ACHN (cell line): ENCODE data around the gene FBXW8.
"Not testable (repeated sequence)": the region's sequence is repeated elsewhere in the genome, so short reads cannot be mapped to it uniquely, and the experiment has no call there.

ENCODE experiments used
- DNase-seq: peaks from one replicate; pipeline ENCODE4 v3.0.0-alpha.2; 2015
- in situ Hi-C: cut with HindIII; loops from 2 replicates; pipeline ENCODE4 v1.10.0; 2017; ENCODE audit warnings: low sequenced_read_pairs, low pct_ligation_motif_present, low pct_unique_long_range_greater_than_20kb

FBXW8 gene

GRCh38 chr12:117057626-117058025 lies 146.9 kb downstream of the FBXW8 start:
- in situ Hi-C loops, DNase-seq: not testable (repeated sequence)

DNA sequence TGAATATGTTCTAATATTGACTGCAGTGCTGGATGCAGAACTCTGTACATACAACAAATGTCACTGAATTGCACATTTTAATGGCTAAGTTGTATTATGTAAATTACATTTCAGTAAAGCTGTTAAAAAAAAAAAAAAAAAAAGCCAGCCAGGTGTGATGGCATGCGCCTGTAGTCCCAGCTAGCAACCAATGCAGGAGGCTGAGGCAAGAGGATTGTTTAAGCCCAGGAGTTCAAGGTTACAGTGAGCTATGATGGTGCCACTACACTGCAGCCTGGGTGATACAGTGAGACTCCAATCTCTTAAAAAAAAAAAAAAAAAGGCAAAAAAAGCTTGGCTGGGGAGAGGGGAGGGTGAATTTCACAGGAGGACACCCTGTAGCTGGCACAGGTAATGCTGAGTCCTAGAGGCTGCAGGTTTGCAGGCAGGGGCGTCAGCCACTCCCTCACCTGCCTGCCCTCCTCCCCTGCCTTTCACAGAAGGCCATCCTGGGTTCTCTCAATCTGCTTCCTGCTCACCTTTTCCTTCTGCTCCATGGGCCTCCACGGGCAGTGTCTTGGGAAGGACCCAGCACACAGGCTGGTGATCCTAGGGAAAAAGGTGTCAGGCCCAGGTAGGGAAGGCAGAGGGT lies 147.8 kb downstream of the FBXW8 start:
- in situ Hi-C loops, result no loop called here
- no peak for DNase-seq

GRCh38 chr12:117059156-117059555 lies 148.4 kb downstream of the FBXW8 start:
- in situ Hi-C loops, result no loop called here
- no peak for DNase-seq

GRCh38 chr12:117060246-117060928 lies 149.6 kb downstream of the FBXW8 start:
- DNase-seq, result no peak
- in situ Hi-C loops, result no loop called here

DNA sequence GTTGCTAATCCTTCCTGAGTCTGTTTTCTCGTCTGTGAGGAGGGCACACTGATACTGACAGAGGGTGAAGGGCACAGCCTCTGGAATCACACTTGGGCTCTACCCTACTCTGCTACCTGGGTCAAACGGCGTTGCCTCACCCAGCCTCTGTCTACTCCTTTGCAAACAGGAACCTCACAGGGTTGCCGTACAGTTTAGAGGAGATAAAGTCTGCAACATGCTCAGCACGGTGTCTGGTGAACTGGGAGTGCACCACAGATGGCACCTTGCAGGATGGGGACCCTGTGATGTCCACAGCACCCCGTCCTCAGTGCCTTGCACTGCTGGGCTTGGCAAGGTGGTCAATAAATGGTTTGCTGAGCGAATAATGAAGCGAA lies 150.2 kb downstream of the FBXW8 start:
- in situ Hi-C loops, result no loop called here
- DNase-seq, result no peak

GRCh38 chr12:117061555-117062079 lies 150.9 kb downstream of the FBXW8 start:
- no peak for DNase-seq
- in situ Hi-C loops, result no loop called here

DNA sequence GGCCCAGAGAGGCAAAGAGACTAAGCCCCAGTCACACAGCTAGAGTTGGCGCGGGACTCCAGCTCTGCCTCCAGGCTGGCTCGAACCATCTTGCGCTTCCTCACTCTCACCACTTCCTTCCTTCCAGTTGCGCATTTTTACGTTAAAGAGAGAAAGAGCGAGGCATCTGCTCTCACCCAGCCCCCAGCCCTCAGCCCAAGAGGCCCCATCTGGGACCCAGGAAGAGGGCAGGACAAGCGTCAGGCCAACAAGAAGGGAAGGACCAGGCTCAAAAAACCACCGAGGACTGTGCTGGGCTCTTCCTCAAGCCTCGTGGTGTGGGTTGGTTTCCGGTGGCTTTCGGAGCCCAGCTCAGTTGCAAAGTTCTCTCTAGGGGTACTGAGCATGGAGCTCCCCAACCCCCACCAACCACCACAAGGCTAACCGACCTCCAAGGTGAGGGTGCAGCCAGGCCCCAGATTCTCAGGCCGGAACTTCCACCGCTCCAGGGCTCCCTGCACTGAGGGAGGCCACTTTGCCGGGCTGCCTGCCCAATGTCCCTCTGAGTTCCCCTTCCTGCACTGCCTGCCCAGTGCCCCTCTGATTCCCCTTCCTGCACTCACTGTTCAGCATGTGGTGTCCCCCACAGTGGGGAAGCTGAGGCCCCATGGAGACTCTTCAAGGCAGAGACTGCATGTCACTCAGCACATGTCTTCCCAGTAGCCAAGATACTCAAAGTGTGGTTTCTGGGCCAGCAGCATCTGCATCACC lies 152.6 kb downstream of the FBXW8 start:
- no peak for DNase-seq
- in situ Hi-C loops, result no loop called here

DNA sequence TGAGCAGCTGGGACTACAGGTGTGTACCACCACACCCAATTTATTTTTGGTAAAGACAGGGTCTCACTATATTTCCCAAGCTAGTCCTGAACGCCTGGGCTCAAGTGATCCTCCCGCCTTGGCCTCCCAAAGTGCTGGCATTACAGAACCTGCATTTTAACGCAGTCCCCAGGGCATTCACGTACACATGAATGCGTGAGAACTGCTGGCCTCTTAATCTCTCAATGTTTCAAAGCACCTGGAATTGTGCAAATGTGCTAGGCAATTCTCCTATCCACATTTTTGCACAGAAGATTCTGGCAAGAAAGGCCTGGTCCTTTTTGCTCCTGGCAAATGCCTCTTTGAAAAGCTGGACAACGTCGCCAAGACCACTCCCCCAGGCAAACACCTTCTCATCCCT lies 153.3 kb downstream of the FBXW8 start:
- in situ Hi-C loops, result no loop called here
- DNase-seq, result no peak

DNA sequence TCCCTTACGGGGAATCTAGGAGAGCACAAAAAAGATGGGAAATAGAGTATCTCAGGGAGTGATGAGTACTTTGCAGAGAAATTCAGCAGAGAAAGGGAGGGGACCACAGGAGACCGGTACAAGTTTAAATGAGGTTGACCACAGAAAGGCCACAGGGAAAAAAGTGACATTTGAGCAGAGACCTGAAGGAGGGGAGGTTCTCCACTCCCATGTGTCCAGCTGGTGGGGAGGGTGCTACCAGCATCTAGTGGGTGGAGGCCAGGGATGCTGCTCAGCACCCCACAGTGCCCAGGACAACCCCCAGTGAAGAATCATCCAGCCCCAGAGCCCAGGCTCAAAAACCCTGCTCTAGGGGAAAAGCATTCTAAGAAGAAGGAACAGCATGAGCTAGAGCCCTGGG lies 153.8 kb downstream of the FBXW8 start:
- DNase-seq, result no peak
- in situ Hi-C loops, result no loop called here

GRCh38 chr12:117067016-117067415 lies 156.3 kb downstream of the FBXW8 start:
- in situ Hi-C loops, result no loop called here
- DNase-seq, result no peak

DNA sequence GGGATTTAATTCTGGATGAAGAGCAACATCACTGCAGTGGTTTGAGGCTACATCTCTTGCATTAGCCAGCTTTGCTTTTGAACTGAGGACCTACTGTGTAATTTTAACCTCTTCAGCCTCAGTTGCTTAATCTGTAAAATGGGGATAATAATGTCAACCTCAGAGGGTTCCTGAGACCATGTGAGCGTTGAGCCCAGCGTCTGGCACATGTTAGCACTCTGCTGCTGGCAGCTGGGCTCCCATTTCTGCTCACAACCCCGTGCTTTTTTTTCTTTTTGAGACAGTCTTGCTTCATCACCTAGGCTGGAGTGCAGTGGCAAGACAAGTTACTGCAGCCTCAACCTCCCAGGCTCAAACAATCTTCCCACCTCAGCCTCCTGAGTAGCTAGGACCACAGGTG lies 156.9 kb downstream of the FBXW8 start:
- in situ Hi-C loops, result no loop called here
- no peak for DNase-seq

DNA sequence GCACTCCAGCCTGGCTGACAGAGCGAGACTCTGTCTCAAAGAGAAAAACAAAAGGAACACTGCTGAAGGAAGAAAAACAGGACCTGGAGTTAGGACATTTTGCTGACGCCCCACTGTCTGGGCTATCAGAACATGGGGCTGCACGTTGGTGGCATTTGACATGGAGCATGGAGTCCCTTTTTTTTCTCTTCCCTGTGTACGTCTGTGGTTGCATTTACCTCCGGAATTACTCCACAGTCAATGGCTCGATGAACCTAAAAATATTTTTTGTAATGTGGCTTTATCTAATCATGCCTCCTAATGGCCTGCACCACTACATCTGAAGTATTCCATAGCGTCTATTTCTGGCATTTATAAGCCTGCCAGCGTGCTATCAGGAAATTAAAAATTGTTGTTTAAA lies 157.7 kb downstream of the FBXW8 start:
- no peak for DNase-seq
- in situ Hi-C loops, result no loop called here

DNA sequence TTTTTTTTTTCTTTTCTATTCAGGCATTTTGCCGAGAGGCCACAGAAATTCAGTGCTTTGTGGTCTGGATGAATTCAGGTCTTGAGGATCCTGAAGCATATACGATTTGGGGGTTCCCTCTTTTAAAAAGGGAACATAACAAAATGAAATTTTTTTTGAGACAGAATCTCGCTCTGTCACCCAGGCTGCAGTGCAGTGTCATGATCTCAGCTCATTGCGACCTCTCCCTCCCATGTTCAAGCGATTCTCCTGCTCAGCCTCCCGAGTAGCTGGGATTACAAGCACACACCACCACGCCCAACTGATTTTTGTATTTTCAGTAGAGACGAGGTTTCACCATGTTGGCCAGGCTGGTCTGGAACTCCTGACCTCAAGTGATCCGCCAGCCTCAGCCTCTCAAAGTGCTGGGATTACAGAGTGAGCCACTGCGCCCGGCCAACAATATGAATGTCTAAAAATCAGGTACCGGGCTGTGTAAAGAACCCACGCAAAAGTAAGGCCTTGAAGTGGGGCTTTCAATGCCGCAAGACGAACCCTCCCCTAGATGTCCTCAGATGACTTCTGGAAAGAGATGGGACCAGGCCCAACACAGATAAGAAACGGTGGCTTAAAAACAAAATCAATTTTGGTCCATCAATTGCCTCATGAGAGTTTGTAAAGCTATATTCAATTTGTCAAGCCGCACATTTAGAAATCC lies 158.5 kb downstream of the FBXW8 start:
- DNase-seq, result no peak
- in situ Hi-C loops, result no loop called here

DNA sequence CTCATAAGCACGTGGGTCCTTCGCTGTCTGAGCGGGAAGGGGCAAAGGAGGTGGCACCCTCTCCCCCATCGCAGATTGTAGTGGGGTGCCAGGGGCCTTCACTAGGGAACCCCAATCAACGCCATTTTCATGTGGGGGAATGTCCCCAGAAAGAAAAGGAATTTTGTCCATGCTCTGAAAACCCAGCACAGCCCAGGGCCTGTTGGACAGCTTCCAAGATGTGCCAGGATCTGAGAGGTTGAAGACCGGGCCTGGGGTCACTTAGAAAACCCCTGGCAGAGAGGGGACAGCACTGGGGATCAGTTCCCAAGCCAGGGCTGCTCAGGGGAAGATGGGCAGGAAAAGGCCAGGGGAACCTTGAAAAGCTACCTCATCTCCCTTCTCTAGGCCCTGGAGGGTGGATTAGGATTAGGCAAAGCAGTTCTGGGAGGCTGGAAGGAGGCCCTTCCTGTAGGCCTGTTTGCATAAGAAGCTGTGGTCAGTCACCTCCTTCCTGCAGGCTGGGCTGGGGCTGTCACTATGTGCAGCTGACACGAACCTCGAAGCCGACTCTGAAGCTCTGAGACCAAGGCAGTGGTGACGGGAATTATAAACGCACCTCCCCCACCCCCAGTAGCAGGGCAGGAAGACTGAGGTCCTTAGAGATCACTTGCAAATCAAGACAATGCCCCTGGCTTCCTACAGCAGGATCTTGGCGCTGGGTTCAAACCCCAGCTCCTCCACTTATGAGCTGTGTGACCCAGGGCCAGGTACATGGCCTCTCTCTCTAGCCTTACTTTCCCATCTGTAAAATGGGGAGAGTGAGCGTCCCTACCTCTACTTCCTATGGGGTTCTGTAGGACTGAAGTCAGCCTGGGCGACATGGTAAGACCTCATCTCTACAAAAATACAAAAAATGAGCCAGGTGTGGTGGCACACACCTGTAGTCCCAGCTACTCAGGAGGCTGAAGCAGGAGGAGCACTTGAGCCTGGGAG lies 159.5 kb downstream of the FBXW8 start:
- no peak for DNase-seq
- in situ Hi-C loops, result no loop called here

- in situ Hi-C loops, result no loop called here
These were observed 160.3 kb downstream of the FBXW8 start for GRCh38 chr12:117071009-117071408.

GRCh38 chr12:117072106-117072505 lies 161.4 kb downstream of the FBXW8 start:
- DNase-seq, result no peak
- in situ Hi-C loops, result no loop called here

More at GRCh38 chr12:117071009-117071408, 160.3 kb downstream of the FBXW8 start:
- DNase-seq, result no peak

- DNase-seq, result no peak
- in situ Hi-C loops, result no loop called here
These were observed 162.2 kb downstream of the FBXW8 start for GRCh38 chr12:117072736-117073490.
